ENCODE measurements around the gene ZC3H11A. TPM values are rescaled to one million over a fixed set of nuclear protein-coding genes. Genes with fewer than 3 reads are reported as not detected.
"Not testable (repeated sequence)": the region's sequence is repeated elsewhere in the genome, so short reads cannot be mapped to it uniquely, and the experiment has no call there.

Gene ZC3H11A
- total RNA-seq, 1 experiment from 2014 or later = 82.6 TPM

GRCh38 chr1:203756036-203756435 is 39.4 kb upstream of the ZC3H11A start:
- no peak for TF ChIP-seq YY1 (IDR thresholded peaks at IDR 0.05; ENCODE audit: extremely low read depth, insufficient replicate concordance, low read depth, low read length)
- no peak for TF ChIP-seq SIN3A (IDR thresholded peaks at IDR 0.05; ENCODE audit: low read depth)
- no peak; the same call in 1 of the 2 replicates for TF ChIP-seq CBX3 (IDR thresholded peaks at IDR 0.05; ENCODE audit: low read depth)
- TF ChIP-seq ZNF274 (IDR thresholded peaks at IDR 0.05; ENCODE audit: low read depth, low read length) = no peak
- TF ChIP-seq EZH2 (IDR thresholded peaks at IDR 0.05) = no peak
- TF ChIP-seq ELF1 (IDR thresholded peaks at IDR 0.05; ENCODE audit: borderline replicate concordance, low read depth) = no peak
- no peak for TF ChIP-seq SP1 (IDR thresholded peaks at IDR 0.05; ENCODE audit: low read depth)
- no peak for TF ChIP-seq TCF7L2 (IDR thresholded peaks at IDR 0.05; ENCODE audit: borderline replicate concordance, extremely low read depth, insufficient read depth, insufficient read length)
- no peak for TF ChIP-seq FOSL1 (IDR thresholded peaks at IDR 0.05; ENCODE audit: low read depth)
- Histone ChIP-seq H3K4me2 (ENCODE audit: low read length) (peak overlapping the region; percentile 57), H3K79me2 (ENCODE audit: insufficient read depth, low read length) (no peaks in the 10 kb centered on the region), H3K9me3 (ENCODE audit: control insufficient read depth in 1 of 2, insufficient read depth in 1 of 2, low read depth in 1 of 2, low read length in 2 of 2) (no peaks in the 10 kb centered on the region), H3K36me3 (ENCODE audit: control insufficient read depth in 1 of 2, insufficient read depth in 2 of 2, low read length in 2 of 2) (no peaks in the 10 kb centered on the region), H4K20me1 (ENCODE audit: insufficient read depth) (no peaks in the 10 kb centered on the region), H3K27me3 (ENCODE audit: insufficient read depth, low read length) (no peaks in the 10 kb centered on the region), H3K27ac (ENCODE audit: low read depth, low read length) (peak overlapping the region; percentile 53; the same call in 1 of the 2 replicates), H3K4me3 (replicated peaks in 1 of 2; ENCODE audit: low read depth in 1 of 2, low read length in 2 of 2) (no peak overlapping the region), H3K4me1 (ENCODE audit: control insufficient read depth in 1 of 2, insufficient read depth in 2 of 2, low read length in 2 of 2) (peaks cover 27 to 51% of the 10 kb centered on the region in 2 experiments), H3K9me2 (ENCODE audit: insufficient read depth) (no peaks in the 10 kb centered on the region), H3K9ac (ENCODE audit: low read length) (peak overlapping the region; percentile 4; the same call in 1 of the 2 replicates), H2AFZ (ENCODE audit: low read depth, low read length, poor library complexity, severe bottlenecking) (peak overlapping the region; percentile 36)
- no TSS peak for BruUV-seq (replicated peaks)
- CTCF ChIA-PET = no interaction called here
- intact Hi-C loops (cut with micrococcal nuclease) = no loop called here
- RAD21 ChIA-PET (ENCODE audit: low non-redundant PET in 1 of 2, low total read pairs in 2 of 2, uncharacterized antibody in 2 of 2, unreplicated experiment in 2 of 2) = no interaction called here
- no peak for DNase-seq (ENCODE audit: low read depth, low spot score)
- no peak for ATAC-seq
- POLR2A ChIA-PET = no interaction called here

- H2AFZ ChIP-seq (ENCODE audit: low read depth, low read length, poor library complexity, severe bottlenecking); H3K4me2 ChIP-seq (ENCODE audit: low read length); H3K36me3 ChIP-seq (ENCODE audit: control insufficient read depth in 1 of 2, insufficient read depth in 2 of 2, low read length in 2 of 2); H3K9me3 ChIP-seq (ENCODE audit: control insufficient read depth in 1 of 2, insufficient read depth in 1 of 2, low read depth in 1 of 2, low read length in 2 of 2); POLR2A ChIA-PET; DNase-seq (ENCODE audit: low read depth, low spot score); H3K9me2 ChIP-seq (ENCODE audit: insufficient read depth); ATAC-seq; H3K27ac ChIP-seq (ENCODE audit: low read depth, low read length); RAD21 ChIA-PET (ENCODE audit: low non-redundant PET in 1 of 2, low total read pairs in 2 of 2, uncharacterized antibody in 2 of 2, unreplicated experiment in 2 of 2); H4K20me1 ChIP-seq (ENCODE audit: insufficient read depth); H3K9ac ChIP-seq (ENCODE audit: low read length); CTCF ChIA-PET; H3K79me2 ChIP-seq (ENCODE audit: insufficient read depth, low read length); intact Hi-C loops (cut with micrococcal nuclease); H3K27me3 ChIP-seq (ENCODE audit: insufficient read depth, low read length); H3K4me3 ChIP-seq (replicated peaks in 1 of 2; ENCODE audit: low read depth in 1 of 2, low read length in 2 of 2); BruUV-seq (replicated peaks): not testable (repeated sequence)
- peaks cover 15 to 29% of the 10 kb centered on the region in 2 experiments for H3K4me1 ChIP-seq (ENCODE audit: control insufficient read depth in 1 of 2, insufficient read depth in 2 of 2, low read length in 2 of 2)
These were observed 36.7 kb upstream of the ZC3H11A start for GRCh38 chr1:203758749-203759148.
